BE2C (cell line): ENCODE results near the gene FUT6.

Experiments used
- DNase-seq: peaks from one replicate; pipeline ENCODE4 v3.0.0-alpha.2; 2020
- H3K27me3 ChIP-seq: fragments of 250-450 bp; sonication (Bioruptor Pico); 2 replicates; pipeline ENCODE4 v1.5.1; 2020; ENCODE audit warnings: mild to moderate bottlenecking
- H3K36me3 ChIP-seq: fragments of 250-450 bp; sonication (Bioruptor Pico); 2 replicates; pipeline ENCODE4 v1.5.1; 2020; ENCODE audit warnings: mild to moderate bottlenecking
- H3K4me1 ChIP-seq: fragments of 250-450 bp; sonication (Bioruptor Pico); 2 replicates; pipeline ENCODE4 v1.5.1; 2020
- H3K4me3 ChIP-seq: 2 replicates; pipeline ENCODE4 v1.5.1; 2011; ENCODE audit warnings: low read depth, low read length
- H3K9me3 ChIP-seq: fragments of 250-450 bp; sonication (Bioruptor Pico); 2 replicates; pipeline ENCODE4 v1.5.1; 2020
- CTCF ChIP-seq: IDR thresholded peaks from 2 replicates; pipeline ENCODE4 v1.5.1; 2012; ENCODE audit warnings: mild to moderate bottlenecking, low read depth, low read length

FUT6 gene

GRCh38 chr19:5804516-5805461 lies 34.7 kb downstream of the FUT6 start, which contains the start of gene NRTN:
NRTN (plus strand) TSS chr19:5805067; CDS start chr19:5824166, 19,099 bp downstream.
- TF ChIP-seq CTCF, result no peak; the same call in 1 of the 2 replicates
- peak; percentile 79 for DNase-seq
- peaks cover 7% of the 10 kb centered on the region for H3K27me3 ChIP-seq
- peak within 1 kb of the TSS; percentile 40 for H3K4me3 ChIP-seq
- H3K4me1 ChIP-seq, result peaks cover 28% of the 10 kb centered on the region
- H3K9me3 ChIP-seq, result no peaks in the 10 kb centered on the region
- no peaks in the 10 kb centered on the region for H3K36me3 ChIP-seq

DNA sequence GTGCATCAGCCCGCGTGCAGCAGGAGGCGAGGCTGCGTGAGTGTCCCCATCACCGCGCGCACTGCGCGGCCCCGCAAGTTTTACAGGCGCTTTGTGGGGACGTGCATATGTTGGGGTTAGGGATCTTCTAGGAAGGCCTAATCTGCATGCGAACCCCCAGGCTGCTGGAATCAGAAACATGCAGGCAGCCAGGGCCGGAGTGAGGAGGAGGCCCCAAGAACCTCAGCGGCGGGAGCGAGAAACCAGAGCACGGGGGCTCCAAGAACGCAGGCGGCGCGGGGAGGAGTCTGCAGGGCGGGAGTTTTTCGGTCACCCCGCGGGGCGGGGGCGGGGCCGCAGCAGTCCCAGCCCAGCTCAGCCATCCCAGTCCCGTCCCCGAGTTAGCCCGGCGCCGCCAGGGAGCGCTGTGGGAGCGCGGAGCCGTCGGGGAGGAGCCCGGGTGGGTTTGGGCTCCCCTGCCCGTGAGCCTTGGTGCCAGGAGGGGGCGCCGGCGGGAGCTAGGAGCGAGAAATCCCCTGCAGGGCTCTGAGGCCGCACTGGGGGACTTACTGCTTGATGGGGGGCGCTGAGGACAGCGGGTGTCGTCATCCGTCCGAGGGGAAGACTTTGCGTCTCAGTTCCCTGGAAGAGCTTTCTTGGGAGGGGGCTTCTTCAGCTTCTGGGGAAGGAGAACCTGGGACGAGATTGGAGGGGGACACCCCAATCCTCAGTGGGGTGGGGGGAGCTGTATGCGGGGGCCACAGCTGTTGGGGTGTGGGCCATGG lies 35.6 kb downstream of the FUT6 start:
- peaks cover 36% of the 10 kb centered on the region for H3K4me1 ChIP-seq
- H3K36me3 ChIP-seq, result no peaks in the 10 kb centered on the region
- H3K9me3 ChIP-seq, result no peaks in the 10 kb centered on the region
- peaks cover 7% of the 10 kb centered on the region for H3K27me3 ChIP-seq
- peak overlapping the region; percentile 33 for H3K4me3 ChIP-seq
- DNase-seq, result peak; percentile 98
- peak; percentile 98 for TF ChIP-seq CTCF

- no peak for DNase-seq
- Histone ChIP-seq H3K4me1 (peaks cover 39% of the 10 kb centered on the region), H3K27me3 (peaks cover 7% of the 10 kb centered on the region), H3K9me3 (no peaks in the 10 kb centered on the region), H3K36me3 (no peaks in the 10 kb centered on the region), H3K4me3 (no peak overlapping the region)
- TF ChIP-seq CTCF, result no peak
Observed at GRCh38 chr19:5803441-5803751, 36.1 kb downstream of the FUT6 start.

- Histone ChIP-seq H3K9me3 (no peaks in the 10 kb centered on the region), H3K27me3 (peaks cover 7% of the 10 kb centered on the region), H3K36me3 (no peaks in the 10 kb centered on the region), H3K4me3 (peak overlapping the region; percentile 14), H3K4me1 (peaks cover 35% of the 10 kb centered on the region)
- TF ChIP-seq CTCF, result no peak
- peak; percentile 87 for DNase-seq
Observed at GRCh38 chr19:5801796-5802619, 37.5 kb downstream of the FUT6 start.

- no peak for DNase-seq
- Histone ChIP-seq H3K9me3 (no peaks in the 10 kb centered on the region), H3K4me3 (no peak overlapping the region), H3K36me3 (no peaks in the 10 kb centered on the region), H3K4me1 (peaks cover 33% of the 10 kb centered on the region), H3K27me3 (peaks cover 3% of the 10 kb centered on the region)
- TF ChIP-seq CTCF, result no peak
Observed at GRCh38 chr19:5800361-5801270, 38.9 kb downstream of the FUT6 start.
